Measurements from ENCODE around the gene DPP10.

The DPP10 gene

GRCh38 chr2:115327061-115327460 lies 884.6 kb downstream of the DPP10 start:
- TF ChIP-seq CTCF (IDR thresholded peaks at IDR 0.05; ENCODE audit: borderline replicate concordance, control extremely low read depth, extremely low read depth, insufficient read depth, missing control alignments): no peak
- in situ Hi-C loops (cut with MboI; ENCODE audit: low sequenced_read_pairs, unreplicated experiment): no loop called here
- no peak for DNase-seq (ENCODE audit: low spot score)

- in situ Hi-C loops (cut with MboI; ENCODE audit: low sequenced_read_pairs, unreplicated experiment): no loop called here
- no peak for DNase-seq (ENCODE audit: low spot score)
- TF ChIP-seq CTCF (IDR thresholded peaks at IDR 0.05; ENCODE audit: borderline replicate concordance, control extremely low read depth, extremely low read depth, insufficient read depth, missing control alignments): no peak
Observed at GRCh38 chr2:115359550-115359949, 917.1 kb downstream of the DPP10 start.

GRCh38 chr2:115364093-115364492 lies 921.7 kb downstream of the DPP10 start:
- no peak for DNase-seq (ENCODE audit: low spot score)
- TF ChIP-seq CTCF (IDR thresholded peaks at IDR 0.05; ENCODE audit: borderline replicate concordance, control extremely low read depth, extremely low read depth, insufficient read depth, missing control alignments): no peak
- in situ Hi-C loops (cut with MboI; ENCODE audit: low sequenced_read_pairs, unreplicated experiment): no loop called here

GRCh38 chr2:115369400-115369799 lies 927.0 kb downstream of the DPP10 start:
- DNase-seq (ENCODE audit: low spot score): no peak
- no peak for TF ChIP-seq CTCF (IDR thresholded peaks at IDR 0.05; ENCODE audit: borderline replicate concordance, control extremely low read depth, extremely low read depth, insufficient read depth, missing control alignments)
- in situ Hi-C loops (cut with MboI; ENCODE audit: low sequenced_read_pairs, unreplicated experiment): no loop called here

- no peak for DNase-seq (ENCODE audit: low spot score)
- no peak for TF ChIP-seq CTCF (IDR thresholded peaks at IDR 0.05; ENCODE audit: borderline replicate concordance, control extremely low read depth, extremely low read depth, insufficient read depth, missing control alignments)
- in situ Hi-C loops (cut with MboI; ENCODE audit: low sequenced_read_pairs, unreplicated experiment): no loop called here
Observed at GRCh38 chr2:115374981-115375380, 932.5 kb downstream of the DPP10 start.

- DNase-seq (ENCODE audit: low spot score): no peak
- no peak for TF ChIP-seq CTCF (IDR thresholded peaks at IDR 0.05; ENCODE audit: borderline replicate concordance, control extremely low read depth, extremely low read depth, insufficient read depth, missing control alignments)
- in situ Hi-C loops (cut with MboI; ENCODE audit: low sequenced_read_pairs, unreplicated experiment): no loop called here
Observed at GRCh38 chr2:115384399-115384798, 942.0 kb downstream of the DPP10 start.

GRCh38 chr2:115386465-115386864 lies 944.0 kb downstream of the DPP10 start:
- DNase-seq (ENCODE audit: low spot score): no peak
- TF ChIP-seq CTCF (IDR thresholded peaks at IDR 0.05; ENCODE audit: borderline replicate concordance, control extremely low read depth, extremely low read depth, insufficient read depth, missing control alignments): no peak
- in situ Hi-C loops (cut with MboI; ENCODE audit: low sequenced_read_pairs, unreplicated experiment): no loop called here
